Measurements from ENCODE around the gene SMAD3.

GRCh38 chr15:67106764-67107013 is 41.3 kb downstream of the SMAD3 start:
- TF ChIP-seq POLR2AphosphoS5 (IDR thresholded peaks at IDR 0.05) (no peak), CTCF (IDR thresholded peaks at IDR 0.05) (no peak)
